T-cell (primary cell): ENCODE results near the gene SNX25. TPM values are rescaled to one million over a fixed set of nuclear protein-coding genes. Genes with fewer than 3 reads are reported as not detected.

Experiments used
- total RNA-seq, 35 experiments: library from RNA in 6 of 35; stranded (reverse) in 6 of 35; fragments of 120-200 nt in 1 of 35; gene quantifications; one replicate each; pipeline versions ENCODE4 v1.2.1 to v1.2.4 and lab custom pipeline; 2013 to 2026

SNX25 gene
- total RNA-seq, 5 donors from 2014 or later (not counting 1 experiment from before 2014, with no cell fraction given), result 14.0 to 19.3 (median 16.4) TPM

Other genes starting within 250 kb of the SNX25 start
- gene HELT, start 191.1 kb upstream of the SNX25 start, total RNA-seq, result not detected
- gene SLC25A4, start 66.3 kb upstream of the SNX25 start, total RNA-seq, result 1 to 10 TPM; 4.5 to 7.2 (median 5.6) TPM
- 10 to 100 TPM; 29.8 to 35.3 (median 31.8) TPM for gene CFAP97, start 5.6 kb upstream of the SNX25 start, total RNA-seq
- 1 to 10 TPM in 2 of 5 donors, under 1 TPM in 3; 0.51 to 2.9 (median 0.89) TPM for gene LRP2BP, start 186.3 kb downstream of the SNX25 start, total RNA-seq
- gene ANKRD37, start 187.2 kb downstream of the SNX25 start, total RNA-seq, result 10 to 100 TPM in 2 of 5 donors, 1 to 10 TPM in 3; 5.5 to 16.0 (median 7.9) TPM
- 10 to 100 TPM; 13.9 to 30.1 (median 20.3) TPM for gene UFSP2, start 216.4 kb downstream of the SNX25 start, total RNA-seq